WERI-Rb-1 (cell line): ENCODE results near the gene GOLIM4.

Source experiments
- DNase-seq: peaks from one replicate; pipeline ENCODE4 v3.0.0-alpha.2; 2020
- H3K27ac ChIP-seq: fragments of 250-450 bp; sonication (Bioruptor Pico); 2 replicates; pipeline ENCODE4 v1.5.1; 2020; ENCODE audit warnings: mild to moderate bottlenecking, moderate library complexity
- H3K27me3 ChIP-seq: fragments of 250-450 bp; sonication (Bioruptor Pico); 2 replicates; pipeline ENCODE4 v1.5.1; 2021; ENCODE audit warnings: mild to moderate bottlenecking, low read depth, moderate library complexity; ENCODE audit not compliant: insufficient read depth, severe bottlenecking
- H3K36me3 ChIP-seq: fragments of 250-450 bp; sonication (Bioruptor Pico); 2 replicates; pipeline ENCODE4 v1.5.1; 2020; ENCODE audit warnings: mild to moderate bottlenecking, moderate library complexity
- H3K4me3 ChIP-seq: 2 replicates; pipeline ENCODE4 v1.5.1; 2011; ENCODE audit warnings: low read depth, mild to moderate bottlenecking, control low read depth, low read length
- H3K9me3 ChIP-seq: fragments of 250-450 bp; sonication (Bioruptor Pico); 2 replicates; pipeline ENCODE4 v1.5.1; 2021; ENCODE audit warnings: mild to moderate bottlenecking, moderate library complexity; ENCODE audit not compliant: severe bottlenecking
- CTCF ChIP-seq: IDR thresholded peaks from 2 replicates; pipeline ENCODE4 v1.5.1; 2011; ENCODE audit warnings: low read depth, mild to moderate bottlenecking, control low read depth, inconsistent platforms, low read length

Gene GOLIM4

GRCh38 chr3:168070919-168071318 lies 24.8 kb downstream of the GOLIM4 start:
- no peaks in the 10 kb centered on the region for H3K36me3 ChIP-seq
- H3K27me3 ChIP-seq: no peaks in the 10 kb centered on the region
- TF ChIP-seq CTCF: no peak
- no peaks in the 10 kb centered on the region for H3K9me3 ChIP-seq
- no peak for DNase-seq
- H3K4me3 ChIP-seq: no peak overlapping the region
- H3K27ac ChIP-seq: no peak overlapping the region

- H3K27ac ChIP-seq: no peak overlapping the region
- H3K27me3 ChIP-seq: no peaks in the 10 kb centered on the region
- TF ChIP-seq CTCF: no peak
- no peak overlapping the region for H3K4me3 ChIP-seq
- H3K9me3 ChIP-seq: no peaks in the 10 kb centered on the region
- no peak for DNase-seq
- H3K36me3 ChIP-seq: no peaks in the 10 kb centered on the region
Measured at GRCh38 chr3:168068346-168068745, 27.4 kb downstream of the GOLIM4 start.

- no peak for TF ChIP-seq CTCF
- Histone ChIP-seq H3K36me3 (no peaks in the 10 kb centered on the region), H3K9me3 (no peaks in the 10 kb centered on the region), H3K4me3 (no peak overlapping the region), H3K27ac (no peak overlapping the region), H3K27me3 (no peaks in the 10 kb centered on the region)
- DNase-seq: no peak
Measured at GRCh38 chr3:168066882-168067281, 28.8 kb downstream of the GOLIM4 start.

- H3K9me3 ChIP-seq: no peaks in the 10 kb centered on the region
- TF ChIP-seq CTCF: no peak
- no peaks in the 10 kb centered on the region for H3K27me3 ChIP-seq
- no peak for DNase-seq
- no peak overlapping the region for H3K27ac ChIP-seq
- no peaks in the 10 kb centered on the region for H3K36me3 ChIP-seq
- H3K4me3 ChIP-seq: no peak overlapping the region
Measured at GRCh38 chr3:168065569-168065968, 30.2 kb downstream of the GOLIM4 start.

- H3K9me3 ChIP-seq: no peaks in the 10 kb centered on the region
- H3K27ac ChIP-seq: no peak overlapping the region
- no peak for DNase-seq
- no peak overlapping the region for H3K4me3 ChIP-seq
- no peaks in the 10 kb centered on the region for H3K36me3 ChIP-seq
- H3K27me3 ChIP-seq: no peaks in the 10 kb centered on the region
- no peak for TF ChIP-seq CTCF
Measured at GRCh38 chr3:168063122-168063521, 32.6 kb downstream of the GOLIM4 start.

GRCh38 chr3:168062679-168063078 lies 33.0 kb downstream of the GOLIM4 start:
- no peaks in the 10 kb centered on the region for H3K27me3 ChIP-seq
- H3K9me3 ChIP-seq: no peaks in the 10 kb centered on the region
- no peak overlapping the region for H3K27ac ChIP-seq
- no peak for TF ChIP-seq CTCF
- H3K36me3 ChIP-seq: no peaks in the 10 kb centered on the region
- H3K4me3 ChIP-seq: no peak overlapping the region
- DNase-seq: no peak
